Gastrocnemius medialis (tissue), 4 donors: ENCODE results near the gene CC2D2A.

Experiments used
- CTCF ChIP-seq, 5 experiments: fragments of 450-650 bp in 3 of 5; fragments of 200-600 bp in 2 of 5; sonication (generic) in 2 of 5; IDR thresholded peaks in 4 of 5; conservative IDR thresholded peaks in 1 of 5; 1 replicate in 4 of 5; 2 replicates in 1 of 5; pipeline ENCODE4 v1.5.1; 2016 to 2019; ENCODE audit warnings: antibody characterized with exemption in 5 of 5, mild to moderate bottlenecking in 3 of 5, moderate library complexity in 3 of 5
- POLR2A ChIP-seq, 2 donors: fragments of 450-650 bp; IDR thresholded peaks; one replicate each; pipeline ENCODE4 v1.6.1; 2017; ENCODE audit warnings: antibody characterized with exemption in 2 of 2, mild to moderate bottlenecking in 2 of 2, moderate library complexity in 2 of 2

- TF ChIP-seq POLR2A (IDR thresholded peaks at IDR 0.05), result no peak
- peak; percentile 44 to 78 (median 74) for TF ChIP-seq CTCF (IDR thresholded peaks at IDR 0.05 in 4 of 5, conservative IDR thresholded peaks at IDR 0.05 in 1 of 5)
Measured at GRCh38 chr4:15649914-15650545, 180.3 kb downstream of the CC2D2A start.
